ENCODE measurements around the gene AXL. TPM values are rescaled to one million over a fixed set of nuclear protein-coding genes. Genes with fewer than 3 reads are reported as not detected.

Gene AXL
- total and polyA plus RNA-seq, 9 of the 15 experiments (the other 6 are each of a cell fraction or from before 2014, with no cell fraction given), result 0.80 to 6.6 (median 1.6) TPM

DNA sequence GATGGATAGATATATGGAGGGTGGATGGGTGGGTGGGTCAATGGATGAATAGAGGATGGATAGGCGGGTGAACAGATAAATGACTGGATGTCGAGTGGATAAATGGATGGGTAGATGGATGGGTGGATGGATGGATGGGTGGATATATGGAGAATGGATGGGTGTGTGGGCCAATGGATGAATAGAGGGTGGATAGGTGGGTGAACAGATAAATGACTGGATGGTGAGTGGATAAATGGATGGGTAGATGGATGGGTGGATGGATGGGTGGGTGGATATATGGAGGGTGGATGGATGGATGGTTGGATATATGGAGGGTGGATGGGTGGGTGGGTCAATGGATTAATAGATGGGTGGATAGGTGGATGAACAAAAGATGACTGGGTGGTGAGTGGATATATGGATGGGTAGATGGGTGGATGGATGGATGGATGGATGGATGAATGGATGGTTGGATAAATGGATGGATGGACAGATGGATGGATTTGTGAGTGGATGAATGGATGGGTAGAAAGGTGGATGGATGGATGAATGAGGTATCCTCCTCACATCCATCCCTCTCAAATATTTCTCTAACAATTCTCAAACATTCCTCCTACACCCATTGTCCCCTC lies 21.0 kb downstream of the AXL start (continued):
- TF ChIP-seq, protein P1, sequence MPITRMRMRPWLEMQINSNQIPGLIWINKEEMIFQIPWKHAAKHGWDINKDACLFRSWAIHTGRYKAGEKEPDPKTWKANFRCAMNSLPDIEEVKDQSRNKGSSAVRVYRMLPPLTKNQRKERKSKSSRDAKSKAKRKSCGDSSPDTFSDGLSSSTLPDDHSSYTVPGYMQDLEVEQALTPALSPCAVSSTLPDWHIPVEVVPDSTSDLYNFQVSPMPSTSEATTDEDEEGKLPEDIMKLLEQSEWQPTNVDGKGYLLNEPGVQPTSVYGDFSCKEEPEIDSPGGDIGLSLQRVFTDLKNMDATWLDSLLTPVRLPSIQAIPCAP (CRISPR knock-in tag; IDR thresholded peaks at IDR 0.05; ENCODE audit: borderline replicate concordance), result no peak
- TF ChIP-seq SNIP1 (IDR thresholded peaks at IDR 0.05; ENCODE audit: low read depth), result no peak

DNA sequence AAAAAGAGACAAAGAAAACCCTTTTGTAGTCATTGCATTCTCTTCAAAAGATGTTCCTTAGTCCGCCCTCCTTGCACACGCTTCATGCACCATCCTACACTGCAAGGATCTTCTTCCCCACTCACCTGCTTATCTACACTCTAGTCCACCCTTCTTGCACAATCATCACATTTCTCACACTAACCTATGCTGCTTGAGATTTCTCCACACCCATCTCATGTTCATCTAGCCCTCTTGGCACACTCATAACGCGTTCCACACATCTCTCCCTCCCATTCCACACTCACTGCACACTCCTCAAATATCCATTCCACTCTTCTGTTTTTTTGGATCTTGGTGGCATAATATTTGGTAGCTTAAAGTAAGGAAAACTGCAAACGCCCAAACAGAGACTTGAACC lies 22.8 kb downstream of the AXL start:
- Histone ChIP-seq H3K27me3 (ENCODE audit: control insufficient read depth in 2 of 2, insufficient read depth in 2 of 2, low read length in 2 of 2) (peaks cover 5 to 21% of the 10 kb centered on the region in 2 experiments; a peak in 3 of 5 replicates), H3K9me3 (replicated peaks; ENCODE audit: control insufficient read depth, insufficient read depth, low read depth, low read length) (no peaks in the 10 kb centered on the region), H3K27ac (ENCODE audit: extremely low read depth, low read depth, low read length) (no peak overlapping the region), H3K79me2 (ENCODE audit: control insufficient read depth, insufficient read depth, low read length) (no peaks in the 10 kb centered on the region), H3K9me1 (ENCODE audit: control insufficient read depth, insufficient read depth, low read length) (peaks cover 2% of the 10 kb centered on the region), H4K20me1 (replicated peaks; ENCODE audit: control insufficient read depth, insufficient read depth, low read length) (no peaks in the 10 kb centered on the region), H3K9ac (ENCODE audit: insufficient read depth in 1 of 2, low read depth in 2 of 2, low read length in 2 of 2) (no peak overlapping the region), H2AFZ (ENCODE audit: low read depth, low read length) (no peak overlapping the region), H3K4me2 (ENCODE audit: insufficient read depth, low read length) (no peak overlapping the region), H3K36me3 (ENCODE audit: control insufficient read depth, insufficient read depth, low read length) (no peaks in the 10 kb centered on the region), H3K4me3 (no peak overlapping the region), H3K4me1 (replicated peaks in 1 of 2; ENCODE audit: control insufficient read depth in 2 of 2, insufficient read depth in 2 of 2, low read length in 2 of 2) (peaks cover 0 to 6% of the 10 kb centered on the region in 2 experiments; a peak in 2 of 5 replicates)
- in situ Hi-C loops (cut with MboI) (no loop called here), intact Hi-C loops (cut with micrococcal nuclease) (no loop called here)
- FAIRE-seq (no peak), DNase-seq (ENCODE audit: extremely low read depth in 1 of 4, low spot score in 3 of 4) (no peak), ATAC-seq (no peak)
- BruUV-seq (replicated peaks), result no TSS peak
- ChIA-PET POLR2A (no interaction called here), CTCF (ENCODE audit: low intra/inter-chr PET ratio) (no interaction called here)
- 8% methylated on average over 5 of the region's 5 CpGs for WGBS (ENCODE audit: insufficient coverage, low coverage, missing lambda C conversion rate)
- peak; percentile 71 for TF ChIP-seq CEBPB (tag; IDR thresholded peaks at IDR 0.05)
- peak; percentile 47; the same call in 1 of the 2 replicates for TF ChIP-seq C11orf30 (IDR thresholded peaks at IDR 0.05; ENCODE audit: low read depth)
- no peak for TF ChIP-seq NR2C1 (IDR thresholded peaks at IDR 0.05)
- no peak for TF ChIP-seq NR2C1 (tag; IDR thresholded peaks at IDR 0.05)
- TF ChIP-seq, protein P2, sequence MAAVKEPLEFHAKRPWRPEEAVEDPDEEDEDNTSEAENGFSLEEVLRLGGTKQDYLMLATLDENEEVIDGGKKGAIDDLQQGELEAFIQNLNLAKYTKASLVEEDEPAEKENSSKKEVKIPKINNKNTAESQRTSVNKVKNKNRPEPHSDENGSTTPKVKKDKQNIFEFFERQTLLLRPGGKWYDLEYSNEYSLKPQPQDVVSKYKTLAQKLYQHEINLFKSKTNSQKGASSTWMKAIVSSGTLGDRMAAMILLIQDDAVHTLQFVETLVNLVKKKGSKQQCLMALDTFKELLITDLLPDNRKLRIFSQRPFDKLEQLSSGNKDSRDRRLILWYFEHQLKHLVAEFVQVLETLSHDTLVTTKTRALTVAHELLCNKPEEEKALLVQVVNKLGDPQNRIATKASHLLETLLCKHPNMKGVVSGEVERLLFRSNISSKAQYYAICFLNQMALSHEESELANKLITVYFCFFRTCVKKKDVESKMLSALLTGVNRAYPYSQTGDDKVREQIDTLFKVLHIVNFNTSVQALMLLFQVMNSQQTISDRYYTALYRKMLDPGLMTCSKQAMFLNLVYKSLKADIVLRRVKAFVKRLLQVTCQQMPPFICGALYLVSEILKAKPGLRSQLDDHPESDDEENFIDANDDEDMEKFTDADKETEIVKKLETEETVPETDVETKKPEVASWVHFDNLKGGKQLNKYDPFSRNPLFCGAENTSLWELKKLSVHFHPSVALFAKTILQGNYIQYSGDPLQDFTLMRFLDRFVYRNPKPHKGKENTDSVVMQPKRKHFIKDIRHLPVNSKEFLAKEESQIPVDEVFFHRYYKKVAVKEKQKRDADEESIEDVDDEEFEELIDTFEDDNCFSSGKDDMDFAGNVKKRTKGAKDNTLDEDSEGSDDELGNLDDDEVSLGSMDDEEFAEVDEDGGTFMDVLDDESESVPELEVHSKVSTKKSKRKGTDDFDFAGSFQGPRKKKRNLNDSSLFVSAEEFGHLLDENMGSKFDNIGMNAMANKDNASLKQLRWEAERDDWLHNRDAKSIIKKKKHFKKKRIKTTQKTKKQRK (IDR thresholded peaks at IDR 0.05; ENCODE audit: borderline replicate concordance, low read depth, low read length), result no peak
- TF ChIP-seq ZNF589 (CRISPR knock-in tag; IDR thresholded peaks at IDR 0.05; ENCODE audit: low read depth), result no peak
